Globus pallidus (tissue), 1 donor: ENCODE data around the gene HSD11B1L.
"Not testable (repeated sequence)": the region's sequence is repeated elsewhere in the genome, so short reads cannot be mapped to it uniquely, and the experiment has no call there.

ENCODE experiments used
- DNase-seq: peaks from one replicate; pipeline ENCODE4 v3.0.0-alpha.2; 2015; ENCODE audit warnings: low spot score

HSD11B1L gene

GRCh38 chr19:5687360-5688198 lies 6.8 kb downstream of the HSD11B1L start:
- no peak for DNase-seq

GRCh38 chr19:5688262-5688881 lies 7.5 kb downstream of the HSD11B1L start:
- DNase-seq: not testable (repeated sequence)

DNA sequence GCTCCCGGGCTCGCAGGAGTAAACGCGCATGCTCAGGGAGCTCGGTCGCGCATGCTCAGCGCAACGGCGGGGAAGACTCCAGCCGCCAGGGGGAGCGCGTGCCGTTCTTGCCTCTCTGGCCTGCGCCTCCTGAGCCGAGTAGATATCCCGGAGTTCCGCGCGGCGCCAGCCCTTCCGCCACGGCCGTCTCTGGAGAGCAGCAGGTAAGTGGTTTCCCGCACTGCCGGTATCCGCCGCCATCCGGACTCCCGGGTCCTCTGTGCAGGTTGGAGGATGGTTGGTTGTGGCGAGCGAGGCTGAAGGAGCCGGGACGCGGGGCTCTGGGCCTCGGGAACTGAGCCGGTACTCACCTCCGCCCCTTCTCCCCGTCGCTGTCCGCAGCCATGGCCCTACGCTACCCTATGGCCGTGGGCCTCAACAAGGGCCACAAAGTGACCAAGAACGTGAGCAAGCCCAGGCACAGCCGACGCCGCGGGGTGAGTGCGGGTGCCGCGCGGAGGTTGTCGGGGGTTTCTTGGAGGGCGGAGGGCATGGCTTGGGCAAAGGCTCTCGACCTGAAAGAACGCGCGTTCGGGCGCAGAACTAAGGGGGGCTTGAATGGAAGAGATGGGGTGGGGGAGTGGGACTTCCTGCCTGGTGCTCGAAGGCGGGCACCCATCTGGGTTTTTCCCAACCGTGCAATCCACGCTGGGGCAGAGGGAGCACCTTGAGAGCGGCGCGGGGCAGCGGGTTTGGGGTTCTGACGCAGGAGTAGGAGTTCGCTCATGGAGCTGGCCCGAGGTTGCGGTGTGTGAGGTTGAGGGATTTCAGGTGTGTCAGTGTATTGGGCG lies 9.5 kb downstream of the HSD11B1L start, which contains the start of gene RPL36:
Gene RPL36, plus strand, starts transcription at position 171 of the 830 bp plus-strand sequence. Its CDS starts 213 bp downstream, at position 384.
- peak; percentile 94 for DNase-seq

DNA sequence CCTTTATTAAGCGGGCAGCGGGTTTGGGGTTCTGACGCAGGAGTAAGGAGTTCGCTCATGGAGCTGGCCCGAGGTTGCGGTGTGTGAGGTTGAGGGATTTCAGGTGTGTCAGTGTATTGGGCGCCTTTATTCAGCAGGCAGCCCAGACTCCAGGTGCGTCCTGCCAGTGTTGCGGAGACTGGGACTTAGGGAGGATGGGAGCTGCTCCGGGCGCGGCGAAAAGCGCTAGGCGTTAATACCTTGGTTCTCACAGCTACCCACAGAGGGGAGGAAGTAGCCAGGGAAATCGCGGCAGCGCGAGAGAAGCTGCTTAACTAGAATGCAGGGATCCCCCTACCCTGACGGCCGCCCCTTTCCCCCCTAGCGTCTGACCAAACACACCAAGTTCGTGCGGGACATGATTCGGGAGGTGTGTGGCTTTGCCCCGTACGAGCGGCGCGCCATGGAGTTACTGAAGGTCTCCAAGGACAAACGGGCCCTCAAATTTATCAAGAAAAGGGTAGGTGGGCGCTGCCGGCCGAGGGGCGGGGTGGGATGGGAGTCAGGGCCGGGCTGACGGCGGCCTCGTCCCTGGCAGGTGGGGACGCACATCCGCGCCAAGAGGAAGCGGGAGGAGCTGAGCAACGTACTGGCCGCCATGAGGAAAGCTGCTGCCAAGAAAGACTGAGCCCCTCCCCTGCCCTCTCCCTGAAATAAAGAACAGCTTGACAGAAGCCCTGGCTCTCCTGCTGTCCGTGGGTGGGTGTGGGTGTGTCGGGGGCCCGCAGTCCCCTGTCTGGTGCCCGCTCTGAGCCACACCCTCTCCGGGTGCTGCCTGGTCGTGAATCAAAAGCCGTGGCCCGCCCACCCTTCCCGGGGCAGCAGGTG lies 10.4 kb downstream of the HSD11B1L start:
- no peak for DNase-seq

DNA sequence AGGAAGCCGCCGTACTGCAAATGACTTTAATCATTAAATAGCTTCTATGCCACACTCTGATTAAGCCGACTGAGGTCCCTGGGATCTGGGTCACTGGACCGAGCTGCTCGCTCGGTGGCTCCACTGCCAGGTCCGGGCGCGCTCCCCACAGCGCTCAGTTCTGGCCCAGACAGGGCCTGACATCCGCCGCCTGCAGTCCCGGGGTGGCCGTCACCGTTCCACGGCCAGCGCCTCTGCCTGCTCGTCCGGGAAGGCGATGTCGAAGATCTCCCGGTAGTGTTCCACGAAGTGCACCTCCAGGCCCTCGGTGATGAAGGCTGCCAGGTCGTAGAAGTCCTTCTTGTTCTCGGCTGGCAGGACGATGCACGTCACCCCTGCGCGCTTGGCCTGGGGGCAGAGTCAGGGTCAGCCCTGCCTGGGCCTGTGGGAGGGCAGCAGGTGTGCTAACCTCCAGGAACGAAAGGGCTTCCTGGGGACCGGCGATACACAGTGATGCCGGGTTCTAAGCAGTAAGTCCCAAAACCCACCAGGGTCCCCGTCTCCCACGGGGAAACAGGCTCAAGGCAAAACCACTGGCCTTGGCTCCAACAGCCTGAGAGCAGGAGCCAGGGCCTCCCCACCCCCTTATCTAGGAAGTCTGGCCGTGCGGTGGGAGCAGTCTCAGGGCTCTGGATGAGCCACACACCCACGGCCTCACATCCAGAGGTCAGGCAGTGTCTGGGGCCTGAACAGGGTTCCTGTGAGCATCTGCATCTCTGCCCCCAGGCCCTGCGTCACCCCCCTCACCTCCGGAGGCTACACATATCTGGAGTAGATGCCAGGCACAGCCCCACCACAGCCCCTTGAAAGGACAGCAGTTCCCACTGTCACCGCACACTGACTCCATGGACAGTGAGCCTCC lies 11.2 kb downstream of the HSD11B1L start:
- no peak for DNase-seq

DNA sequence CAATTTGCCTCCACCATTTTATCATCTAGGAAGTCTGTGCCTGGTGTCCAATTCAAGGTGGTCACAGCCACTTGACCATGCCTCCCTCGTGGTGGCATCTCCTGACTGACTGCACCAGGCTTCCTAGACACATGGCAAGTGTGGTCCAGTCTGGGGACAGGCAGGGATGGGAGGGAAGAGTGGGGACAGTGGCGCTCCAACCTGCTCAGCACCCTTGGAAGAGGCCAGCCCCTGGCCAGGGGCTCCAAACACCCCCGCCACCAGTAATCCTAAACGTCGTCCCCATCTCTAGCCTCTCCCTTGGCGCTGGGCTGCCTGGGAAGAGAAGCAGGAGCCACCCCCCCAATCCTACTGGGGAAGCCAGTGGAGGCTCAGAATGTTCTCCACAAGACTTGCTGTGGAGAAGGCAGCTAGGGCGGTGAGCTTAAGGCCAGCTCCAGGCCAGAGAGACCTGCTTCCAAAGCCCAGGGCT lies 11.9 kb downstream of the HSD11B1L start:
- no peak for DNase-seq

DNA sequence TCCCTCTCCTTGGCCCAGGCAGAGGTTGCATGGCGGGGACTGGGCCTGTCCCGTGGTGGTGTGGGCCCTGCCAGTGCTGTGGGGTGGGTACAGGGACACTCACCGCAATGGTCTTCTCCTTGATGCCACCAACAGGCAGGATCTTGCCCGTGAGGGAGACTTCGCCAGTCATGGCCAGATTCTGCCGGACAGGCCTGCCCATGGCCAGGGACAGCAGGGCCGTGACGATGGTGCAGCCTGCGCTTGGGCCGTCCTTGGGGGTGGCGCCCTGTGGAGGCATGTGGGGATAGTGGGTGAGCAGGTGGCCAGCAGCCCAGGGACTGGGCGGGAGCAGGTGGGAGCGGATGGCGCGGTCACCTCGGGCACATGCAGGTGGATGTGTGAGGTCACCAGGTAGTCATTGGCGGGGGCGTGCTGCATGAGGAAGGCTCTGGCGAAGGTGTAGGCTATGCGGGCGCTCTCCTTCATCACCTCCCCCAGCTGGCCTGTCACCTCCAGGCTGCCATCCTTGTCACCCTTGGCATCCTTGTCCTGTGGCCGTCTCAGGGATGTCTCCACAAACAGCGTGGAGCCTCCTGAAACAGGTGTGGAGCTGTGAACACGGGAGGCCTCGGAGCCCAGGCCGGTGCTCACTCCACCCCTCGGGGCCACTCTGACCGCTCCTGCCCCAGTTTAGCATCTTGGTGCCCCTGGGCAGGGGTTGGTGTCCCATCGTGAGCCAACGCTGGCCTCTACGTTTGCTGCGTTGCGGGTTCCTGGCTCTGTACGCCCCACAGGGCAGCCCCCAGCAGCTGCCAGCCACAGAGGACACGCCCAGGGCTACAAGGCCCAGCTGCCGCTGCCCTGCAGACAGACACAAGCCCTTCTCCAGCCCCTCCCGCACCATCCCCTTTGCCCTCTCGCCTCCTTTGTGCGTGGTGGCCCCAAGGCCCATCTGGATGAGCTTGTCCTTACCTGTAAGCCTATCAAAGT lies 12.7 kb downstream of the HSD11B1L start:
- no peak for DNase-seq

DNA sequence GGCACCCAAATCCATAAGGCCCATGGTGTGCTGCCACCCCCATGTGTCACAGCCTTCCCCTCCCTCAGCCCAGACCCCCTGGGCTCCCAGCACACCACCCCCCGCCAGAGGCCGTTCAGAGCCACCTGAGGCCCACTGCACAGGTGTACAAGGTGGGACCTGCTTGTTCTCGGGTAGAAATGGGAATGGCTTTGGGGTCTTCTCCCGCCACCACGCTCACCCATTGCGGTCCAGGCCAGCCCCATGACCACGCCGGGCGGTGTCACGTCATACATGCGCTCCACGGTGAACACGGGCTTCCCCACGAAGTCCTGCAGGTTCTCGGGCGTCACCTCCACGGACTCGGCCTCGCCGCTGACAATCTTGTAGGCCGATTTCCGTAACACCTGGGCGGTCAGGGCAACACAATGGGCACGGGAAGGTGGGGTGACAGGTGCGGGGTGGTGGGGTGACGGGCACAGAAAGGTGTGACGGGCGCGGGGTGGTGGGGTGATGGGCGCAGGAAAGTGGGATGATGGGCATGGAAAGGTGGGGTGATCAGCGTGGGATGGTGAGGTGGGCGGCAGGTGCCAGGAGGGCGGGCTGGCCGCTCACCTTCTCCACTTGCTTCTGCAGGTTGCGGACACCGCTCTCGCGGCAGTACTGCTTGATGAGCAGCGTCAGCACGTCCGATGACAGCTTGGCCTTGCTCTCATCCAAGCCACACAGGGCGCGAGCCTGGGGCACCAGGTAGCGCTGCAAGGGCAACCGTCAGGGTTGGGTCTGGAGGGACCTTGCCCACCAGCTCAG lies 13.5 kb downstream of the HSD11B1L start:
- DNase-seq: no peak

- no peak for DNase-seq
Observed at GRCh38 chr19:5694956-5695648, 14.3 kb downstream of the HSD11B1L start.

- no peak for DNase-seq
Observed at GRCh38 chr19:5695649-5696195, 14.9 kb downstream of the HSD11B1L start.

DNA sequence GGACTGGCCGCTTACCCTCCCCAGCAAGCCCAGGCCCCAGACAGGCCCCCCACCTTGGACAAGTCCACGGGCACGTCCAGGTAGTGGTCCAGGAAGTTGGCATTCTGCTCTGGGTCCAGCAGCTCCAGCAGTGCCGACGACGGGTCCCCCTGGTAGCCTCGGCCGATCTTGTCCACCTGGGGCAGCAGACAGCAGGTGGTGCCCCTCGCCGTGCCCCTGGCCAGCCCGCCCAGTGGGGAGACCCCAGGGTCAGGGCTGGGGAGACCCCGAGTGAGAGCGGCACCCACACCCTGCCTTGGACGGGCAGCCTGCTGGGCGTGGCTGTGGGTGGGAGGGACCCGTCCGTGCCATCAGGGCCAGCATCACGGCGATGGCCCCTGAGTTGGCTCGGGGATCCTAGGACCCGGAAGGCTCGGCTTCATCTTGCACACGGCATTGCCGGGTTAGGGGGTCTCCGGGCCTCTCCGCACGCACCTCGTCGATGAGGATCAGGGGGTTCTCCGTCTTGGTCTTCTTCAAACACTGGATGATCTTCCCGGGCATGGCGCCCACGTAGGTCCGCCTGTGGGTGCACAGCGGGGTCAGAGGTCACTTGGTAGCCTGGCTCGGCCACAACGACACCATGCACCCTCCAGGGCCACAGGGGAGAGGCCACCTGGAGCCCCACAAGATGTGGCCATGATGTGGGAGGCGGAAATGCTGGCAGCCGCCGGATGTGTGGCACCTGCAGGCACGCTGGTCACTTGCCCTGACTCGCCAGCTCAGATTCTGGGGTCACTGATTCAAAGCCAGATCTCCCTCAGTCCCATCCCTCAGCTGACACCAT lies 15.6 kb downstream of the HSD11B1L start:
- DNase-seq: no peak

GRCh38 chr19:5697022-5697889 lies 16.4 kb downstream of the HSD11B1L start:
- DNase-seq: no peak

- no peak for DNase-seq
Observed at GRCh38 chr19:5697890-5698634, 17.2 kb downstream of the HSD11B1L start.

- no peak for DNase-seq
Observed at GRCh38 chr19:5698635-5699422, 18.0 kb downstream of the HSD11B1L start.
